Parathyroid adenoma (tissue), 2 donors: Measurements from ENCODE around the gene PRICKLE2.

Experiments used
- H2AFZ ChIP-seq: fragments of 300-600 bp; sonication (generic); one replicate; pipeline ENCODE4 v1.7.0; 2017; ENCODE audit warnings: antibody characterized with exemption, mild to moderate bottlenecking
- H3K27ac ChIP-seq: fragments of 300-600 bp; sonication (generic); one replicate; pipeline ENCODE4 v1.7.0; 2017
- H3K27me3 ChIP-seq: fragments of 300-600 bp; sonication (generic); one replicate; pipeline ENCODE4 v1.7.0; 2017; ENCODE audit warnings: low read length; ENCODE audit not compliant: control insufficient read depth, insufficient read depth
- H3K36me3 ChIP-seq: fragments of 300-600 bp; sonication (generic); one replicate; pipeline ENCODE4 v1.7.0; 2017; ENCODE audit warnings: low read length; ENCODE audit not compliant: control insufficient read depth, insufficient read depth
- H3K4me1 ChIP-seq: fragments of 300-600 bp; sonication (generic); one replicate; pipeline ENCODE4 v1.7.0; 2017; ENCODE audit warnings: control low read depth
- H3K4me2 ChIP-seq: fragments of 300-600 bp; sonication (generic); one replicate; pipeline ENCODE4 v1.7.0; 2017; ENCODE audit warnings: low read length
- H3K4me3 ChIP-seq: fragments of 300-600 bp; sonication (generic); one replicate; pipeline ENCODE4 v1.7.0; 2017; ENCODE audit warnings: low read depth, low read length
- H3K79me2 ChIP-seq: fragments of 300-600 bp; sonication (generic); one replicate; pipeline ENCODE4 v1.7.0; 2017; ENCODE audit warnings: control low read depth
- H3K9ac ChIP-seq: fragments of 300-600 bp; sonication (generic); one replicate; pipeline ENCODE4 v1.7.0; 2017; ENCODE audit warnings: mild to moderate bottlenecking
- H3K9me3 ChIP-seq: fragments of 300-600 bp; sonication (generic); one replicate; pipeline ENCODE4 v1.7.0; 2017; ENCODE audit warnings: low read length; ENCODE audit not compliant: control insufficient read depth
- TF ChIP-seq, protein P1 (sequence below): fragments of 300-600 bp; sonication (generic); IDR thresholded peaks from one replicate; pipeline ENCODE4 v1.7.0; 2017; ENCODE audit warnings: antibody characterized with exemption, mild to moderate bottlenecking
- donor health status: primary hyperparathyroidism.

The PRICKLE2 gene

DNA sequence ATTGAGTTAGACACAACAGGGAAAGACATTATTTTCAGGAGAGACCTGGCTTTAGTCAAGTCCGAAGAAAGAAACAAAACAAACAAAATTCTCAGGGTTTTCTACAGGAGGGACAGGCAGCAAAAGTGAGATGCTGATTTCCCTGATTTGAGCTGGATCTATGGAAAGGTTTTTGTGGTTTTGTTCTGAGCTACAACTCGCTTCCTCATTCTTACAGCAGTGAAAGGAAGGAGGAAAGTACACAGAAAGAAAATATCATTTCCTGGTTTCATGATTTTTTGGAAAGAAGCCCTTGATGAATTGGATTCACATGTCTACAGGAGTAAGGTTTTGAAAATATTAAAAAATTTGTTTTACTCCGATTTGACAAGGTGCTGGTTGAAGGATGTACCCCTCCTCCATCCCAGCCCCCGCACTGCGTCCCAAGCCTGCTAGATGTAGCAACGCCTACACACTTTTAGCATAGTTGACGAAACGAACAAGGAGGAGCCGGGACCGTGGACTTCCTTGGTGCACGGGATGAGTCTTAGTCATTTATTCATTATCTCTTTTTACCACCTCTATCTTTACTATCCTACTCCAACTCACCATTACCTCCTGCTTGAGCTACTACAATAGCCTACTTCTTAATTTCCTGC, 10.8 kb downstream of the PRICKLE2 start:
- H2AFZ ChIP-seq = no peak overlapping the region
- TF ChIP-seq, protein P1, sequence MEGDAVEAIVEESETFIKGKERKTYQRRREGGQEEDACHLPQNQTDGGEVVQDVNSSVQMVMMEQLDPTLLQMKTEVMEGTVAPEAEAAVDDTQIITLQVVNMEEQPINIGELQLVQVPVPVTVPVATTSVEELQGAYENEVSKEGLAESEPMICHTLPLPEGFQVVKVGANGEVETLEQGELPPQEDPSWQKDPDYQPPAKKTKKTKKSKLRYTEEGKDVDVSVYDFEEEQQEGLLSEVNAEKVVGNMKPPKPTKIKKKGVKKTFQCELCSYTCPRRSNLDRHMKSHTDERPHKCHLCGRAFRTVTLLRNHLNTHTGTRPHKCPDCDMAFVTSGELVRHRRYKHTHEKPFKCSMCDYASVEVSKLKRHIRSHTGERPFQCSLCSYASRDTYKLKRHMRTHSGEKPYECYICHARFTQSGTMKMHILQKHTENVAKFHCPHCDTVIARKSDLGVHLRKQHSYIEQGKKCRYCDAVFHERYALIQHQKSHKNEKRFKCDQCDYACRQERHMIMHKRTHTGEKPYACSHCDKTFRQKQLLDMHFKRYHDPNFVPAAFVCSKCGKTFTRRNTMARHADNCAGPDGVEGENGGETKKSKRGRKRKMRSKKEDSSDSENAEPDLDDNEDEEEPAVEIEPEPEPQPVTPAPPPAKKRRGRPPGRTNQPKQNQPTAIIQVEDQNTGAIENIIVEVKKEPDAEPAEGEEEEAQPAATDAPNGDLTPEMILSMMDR = no peak
- no peak overlapping the region for H3K4me2 ChIP-seq
- no peaks in the 10 kb centered on the region for H3K79me2 ChIP-seq
- H3K4me1 ChIP-seq = no peaks in the 10 kb centered on the region
- H3K36me3 ChIP-seq = no peaks in the 10 kb centered on the region
- peak overlapping the region; percentile 6 for H3K27ac ChIP-seq
- no peaks in the 10 kb centered on the region for H3K27me3 ChIP-seq
- H3K9ac ChIP-seq = no peak overlapping the region
- H3K9me3 ChIP-seq = no peaks in the 10 kb centered on the region
- no peak overlapping the region for H3K4me3 ChIP-seq

DNA sequence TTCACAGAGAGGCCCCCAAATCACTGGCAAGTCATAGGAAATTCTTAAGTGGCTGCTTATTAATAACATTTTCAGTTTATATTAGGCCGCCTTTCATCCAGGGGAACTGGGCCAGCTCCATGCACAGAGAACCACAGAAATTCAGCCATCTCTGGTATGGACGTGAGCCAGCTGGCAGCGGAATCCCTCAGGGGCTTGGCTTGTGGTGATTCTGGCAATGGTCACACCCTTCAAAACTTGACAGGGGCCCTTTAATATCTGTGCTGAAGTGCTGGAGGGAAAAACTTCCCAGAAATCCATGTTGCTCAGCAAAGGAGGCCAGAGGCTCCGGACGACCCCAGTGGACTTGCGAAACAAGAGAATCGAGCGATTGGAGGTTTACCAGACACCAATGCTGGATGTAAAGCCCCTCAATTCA, 11.3 kb downstream of the PRICKLE2 start:
- no peak overlapping the region for H2AFZ ChIP-seq
- H3K4me1 ChIP-seq = no peaks in the 10 kb centered on the region
- no peaks in the 10 kb centered on the region for H3K79me2 ChIP-seq
- H3K27ac ChIP-seq = peak overlapping the region; percentile 6
- H3K9ac ChIP-seq = no peak overlapping the region
- no peak overlapping the region for H3K4me3 ChIP-seq
- H3K27me3 ChIP-seq = no peaks in the 10 kb centered on the region
- no peaks in the 10 kb centered on the region for H3K9me3 ChIP-seq
- TF ChIP-seq, protein P1 = no peak
- H3K4me2 ChIP-seq = no peak overlapping the region
- H3K36me3 ChIP-seq = no peaks in the 10 kb centered on the region

DNA sequence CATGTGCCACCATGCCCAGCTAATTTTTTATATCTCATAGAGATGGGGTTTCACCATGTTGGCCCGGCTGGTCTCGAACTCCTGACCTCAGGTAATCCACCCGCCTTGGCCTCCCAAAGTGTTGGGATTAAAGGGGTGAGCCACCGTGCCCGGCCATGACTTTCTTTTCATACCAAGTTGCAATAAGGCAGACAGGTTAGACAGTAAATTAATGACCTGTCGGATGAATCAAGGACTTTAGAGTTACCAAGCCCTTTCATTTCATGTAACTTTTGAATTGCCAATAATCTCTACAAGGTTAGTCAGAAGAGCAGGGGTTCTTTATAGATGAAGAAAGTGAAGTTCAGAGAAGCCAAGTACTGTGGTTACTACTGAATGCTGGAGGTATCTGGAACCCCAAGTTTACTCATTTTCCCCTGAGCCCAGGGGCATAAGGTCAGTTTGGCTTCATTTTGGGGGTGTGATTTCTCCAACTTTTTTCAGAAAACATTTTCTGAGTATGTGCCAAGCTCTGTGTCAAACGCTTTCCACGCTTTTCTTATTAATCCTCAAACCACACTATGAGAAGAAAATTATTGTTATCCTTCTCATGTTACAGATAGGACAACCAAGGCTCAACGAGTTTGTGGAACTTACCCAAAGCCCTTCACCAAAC, 11.9 kb downstream of the PRICKLE2 start:
- H3K4me2 ChIP-seq = no peak overlapping the region
- H2AFZ ChIP-seq = no peak overlapping the region
- TF ChIP-seq, protein P1 = no peak
- H3K79me2 ChIP-seq = no peaks in the 10 kb centered on the region
- H3K27ac ChIP-seq = no peak overlapping the region
- no peak overlapping the region for H3K9ac ChIP-seq
- H3K4me3 ChIP-seq = no peak overlapping the region
- H3K27me3 ChIP-seq = no peaks in the 10 kb centered on the region
- H3K36me3 ChIP-seq = no peaks in the 10 kb centered on the region
- H3K9me3 ChIP-seq = no peaks in the 10 kb centered on the region
- H3K4me1 ChIP-seq = no peaks in the 10 kb centered on the region

DNA sequence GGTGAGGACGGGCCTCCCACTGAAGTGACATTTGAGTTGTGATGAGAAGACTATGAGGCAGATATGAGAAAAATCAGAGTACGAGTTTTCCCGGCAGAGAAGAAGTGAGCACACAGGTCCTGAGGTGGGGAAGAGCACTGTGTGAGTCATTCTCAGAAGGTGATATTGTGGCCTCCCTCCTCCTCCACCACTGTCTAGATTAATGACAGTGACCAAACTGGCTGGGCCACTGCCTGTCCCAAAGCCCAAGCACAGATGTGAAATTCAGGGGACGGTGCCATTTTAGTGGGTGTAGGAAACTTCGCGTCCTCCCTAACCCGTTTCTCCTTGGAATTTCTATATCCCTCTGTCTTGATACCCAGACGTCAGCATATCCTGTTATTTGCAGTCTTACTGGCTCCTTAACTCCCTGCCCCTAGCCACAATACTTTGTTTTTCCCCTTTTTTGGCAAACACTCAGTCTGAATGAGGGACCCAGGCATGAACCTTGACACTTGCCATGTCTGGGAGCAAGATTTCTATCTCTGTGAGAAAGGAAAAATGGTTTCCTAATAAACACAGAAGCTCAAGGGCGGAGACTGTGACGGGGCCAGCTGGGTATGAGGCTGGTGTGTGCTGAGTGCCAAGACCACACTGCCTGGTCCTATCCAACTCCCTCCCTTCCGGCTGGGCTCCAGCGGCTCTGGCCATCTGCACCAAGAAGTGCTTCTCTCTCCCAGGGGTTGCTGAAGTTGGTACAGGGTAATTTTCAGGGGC, 15.2 kb downstream of the PRICKLE2 start:
- Histone ChIP-seq H3K27me3 (no peaks in the 10 kb centered on the region), H3K36me3 (no peaks in the 10 kb centered on the region), H2AFZ (no peak overlapping the region), H3K79me2 (no peaks in the 10 kb centered on the region), H3K4me2 (no peak overlapping the region), H3K4me3 (no peak overlapping the region), H3K4me1 (no peaks in the 10 kb centered on the region), H3K9ac (no peak overlapping the region), H3K27ac (peak overlapping the region; percentile 29), H3K9me3 (no peaks in the 10 kb centered on the region)
- TF ChIP-seq, protein P1 = no peak
